GM18861 (cell line): ENCODE measurements around the gene CYP2R1.
A peak's percentile ranks its signal among the peaks of the same experiment; 100 is the strongest.
"Not testable (repeated sequence)": the region's sequence is repeated elsewhere in the genome, so short reads cannot be mapped to it uniquely, and the experiment has no call there.

Experiments
- ATAC-seq: cut with Tn5 transposase; IDR thresholded peaks from one replicate; pipeline ENCODE4 v1.9.1; 2021; ENCODE audit not compliant: unreplicated experiment

Gene CYP2R1

GRCh38 chr11:14894657-14895598, 2.9 kb upstream of the CYP2R1 start:
- ATAC-seq, result no peak

GRCh38 chr11:14892577-14892976, 546 bp upstream of the CYP2R1 start:
- no peak for ATAC-seq

- peak; percentile 40 for ATAC-seq
These were observed 642 bp downstream of the CYP2R1 start for GRCh38 chr11:14891143-14892035.

GRCh38 chr11:14886513-14886912, 5.5 kb downstream of the CYP2R1 start:
- no peak for ATAC-seq

GRCh38 chr11:14884667-14885273, 7.3 kb downstream of the CYP2R1 start:
- ATAC-seq, result no peak

GRCh38 chr11:14883683-14884082, 8.3 kb downstream of the CYP2R1 start:
- not testable (repeated sequence) for ATAC-seq

GRCh38 chr11:14882196-14882595, 9.8 kb downstream of the CYP2R1 start:
- ATAC-seq, result no peak

GRCh38 chr11:14881576-14882193, 10.3 kb downstream of the CYP2R1 start:
- no peak for ATAC-seq

- no peak for ATAC-seq
These were observed 16.9 kb downstream of the CYP2R1 start for GRCh38 chr11:14875163-14875562.

GRCh38 chr11:14873632-14874031, 18.4 kb downstream of the CYP2R1 start:
- no peak for ATAC-seq

- ATAC-seq, result no peak
These were observed 20.0 kb downstream of the CYP2R1 start for GRCh38 chr11:14872032-14872431.

GRCh38 chr11:14863775-14864174, 28.3 kb downstream of the CYP2R1 start:
- ATAC-seq, result not testable (repeated sequence)

GRCh38 chr11:14861680-14862079, 30.4 kb downstream of the CYP2R1 start:
- no peak for ATAC-seq

- ATAC-seq, result no peak
These were observed 31.5 kb downstream of the CYP2R1 start for GRCh38 chr11:14860511-14860910.

- ATAC-seq, result no peak
These were observed 33.6 kb downstream of the CYP2R1 start for GRCh38 chr11:14858404-14858803.

GRCh38 chr11:14857621-14858020, 34.4 kb downstream of the CYP2R1 start:
- no peak for ATAC-seq

GRCh38 chr11:14855890-14856289, 36.1 kb downstream of the CYP2R1 start:
- ATAC-seq, result no peak

- no peak for ATAC-seq
These were observed 38.0 kb downstream of the CYP2R1 start for GRCh38 chr11:14854057-14854456.

- no peak for ATAC-seq
These were observed 39.4 kb downstream of the CYP2R1 start for GRCh38 chr11:14852571-14853177.

- no peak for ATAC-seq
These were observed 50.0 kb downstream of the CYP2R1 start for GRCh38 chr11:14842002-14842401.
